B cell (primary cell): ENCODE measurements around the gene HIP1R. TPM values are rescaled to one million over a fixed set of nuclear protein-coding genes. Genes with fewer than 3 reads are reported as not detected.

Experiments
- ATAC-seq: fragments of 200-7000 bp; cut with Tn5 transposase; one replicate; pipeline ENCODE4 v1.10.0; 2021; ENCODE audit warnings: low read depth, mild to moderate bottlenecking, moderate number of reproducible peaks, moderate library complexity
- CTCF ChIA-PET: fragments of 350-600 bp; sonication (Branson Sonifier 250); formaldehyde crosslinking; loops from one replicate; lab custom pipeline; 2021; ENCODE audit warnings: antibody characterized with exemption, inconsistent platforms; lab: Charles Lee
- POLR2A ChIA-PET: fragments of 350-600 bp; sonication (Branson Sonifier 250); formaldehyde crosslinking; loops from one replicate; lab custom pipeline; 2021; ENCODE audit warnings: antibody characterized with exemption; lab: Charles Lee
- DNase-seq: peaks from one replicate; pipeline ENCODE4 v3.0.0; 2013
- H2AFZ ChIP-seq: 2 replicates; pipeline ENCODE4 v1.6.1; 2012; ENCODE audit warnings: mild to moderate bottlenecking, low read depth, low read length; ENCODE audit not compliant: insufficient read depth, poor library complexity, severe bottlenecking
- H3K27ac ChIP-seq, 2 donors: 1 replicate in 1 of 2; 2 replicates in 1 of 2; pipeline ENCODE4 v1.5.1; 2012 to 2013; ENCODE audit warnings: low read length in 2 of 2, mild to moderate bottlenecking in 2 of 2, moderate library complexity in 1 of 2
- H3K27me3 ChIP-seq, 4 experiments: fragments of 200-600 bp in 1 of 4; sonication (generic) in 1 of 4; replicated peaks in 1 of 4; 1 replicate in 2 of 4; 2 replicates in 2 of 4; pipeline versions ENCODE4 v1.6.1 to v1.7.0; 2013 to 2016; ENCODE audit warnings: low read length in 3 of 4, mild to moderate bottlenecking in 2 of 4, mixed read lengths in 1 of 4, moderate library complexity in 1 of 4; ENCODE audit not compliant: insufficient read depth in 4 of 4, control insufficient read depth in 3 of 4; ENCODE audit errors: control extremely low read depth in 1 of 4
- H3K36me3 ChIP-seq, 2 experiments: replicated peaks in 1 of 2; 1 replicate in 1 of 2; 2 replicates in 1 of 2; pipeline versions ENCODE4 v1.6.1 to v1.7.1; 2013; ENCODE audit warnings: low read length in 1 of 2; ENCODE audit not compliant: insufficient read depth in 2 of 2, control insufficient read depth in 1 of 2; ENCODE audit errors: control extremely low read depth in 1 of 2, extremely low read depth in 1 of 2
- H3K4me1 ChIP-seq, 2 donors: fragments of 200-600 bp in 1 of 2; sonication (generic) in 1 of 2; 1 replicate in 1 of 2; 2 replicates in 1 of 2; pipeline versions ENCODE4 v1.5.1 to v1.6.1; 2013 to 2017; ENCODE audit warnings: low read length in 2 of 2; ENCODE audit not compliant: control insufficient read depth in 2 of 2, insufficient read depth in 2 of 2
- H3K4me2 ChIP-seq: replicated peaks from 2 replicates; pipeline ENCODE3; 2012; ENCODE audit warnings: mild to moderate bottlenecking, low read depth, low read length; ENCODE audit not compliant: poor library complexity, severe bottlenecking
- H3K4me3 ChIP-seq, 5 experiments: fragments of 200-600 bp in 1 of 5; sonication (generic) in 1 of 5; 1 replicate in 3 of 5; 2 replicates in 2 of 5; pipeline versions ENCODE4 v1.5.1 to v1.7.0; 2011 to 2016; ENCODE audit warnings: low read length in 4 of 5, mild to moderate bottlenecking in 4 of 5, low read depth in 2 of 5, control low read depth in 1 of 5, moderate library complexity in 1 of 5; ENCODE audit not compliant: insufficient read depth in 1 of 5; ENCODE audit errors: control extremely low read depth in 1 of 5, extremely low read depth in 1 of 5
- H3K79me2 ChIP-seq: fragments of 200-600 bp; sonication (generic); one replicate; pipeline ENCODE4 v1.6.0; 2016; ENCODE audit warnings: low read length; ENCODE audit not compliant: control insufficient read depth, insufficient read depth
- H3K9ac ChIP-seq: fragments of 200-600 bp; sonication (generic); 2 replicates; pipeline ENCODE4 v1.6.1; 2017; ENCODE audit warnings: mild to moderate bottlenecking, low read length, moderate library complexity
- H3K9me3 ChIP-seq, 3 donors: one replicate each; pipeline versions ENCODE4 v1.6.1 to v1.7.1; 2013; ENCODE audit warnings: low read length in 2 of 3; ENCODE audit not compliant: control insufficient read depth in 2 of 3, insufficient read depth in 1 of 3; ENCODE audit errors: control extremely low read depth in 1 of 3
- H4K20me1 ChIP-seq: 2 replicates; pipeline ENCODE4 v1.6.0; 2012; ENCODE audit warnings: mild to moderate bottlenecking, low read length; ENCODE audit not compliant: insufficient read depth, control insufficient read depth, poor library complexity, severe bottlenecking
- H3K27ac Mint-ChIP-seq: one replicate; pipeline ENCODE4 v1.8.0; 2021; ENCODE audit warnings: mixed read lengths
- H3K27me3 Mint-ChIP-seq: one replicate; pipeline ENCODE4 v1.8.0; 2021; ENCODE audit warnings: mixed read lengths
- H3K4me1 Mint-ChIP-seq: one replicate; pipeline ENCODE4 v1.8.0; 2021; ENCODE audit warnings: mixed read lengths
- H3K4me3 Mint-ChIP-seq: one replicate; pipeline ENCODE4 v1.8.0; 2021; ENCODE audit warnings: mixed read lengths
- H3K9me3 Mint-ChIP-seq: one replicate; pipeline ENCODE4 v1.8.0; 2022; ENCODE audit warnings: mixed read lengths; ENCODE audit not compliant: insufficient read depth
- CTCF ChIP-seq: fragments of 200-600 bp; IDR thresholded peaks from one replicate; pipeline ENCODE4 v1.8.0; 2022; ENCODE audit warnings: antibody characterized with exemption, mild to moderate bottlenecking
- EZH2 ChIP-seq: IDR thresholded peaks from 2 replicates; pipeline ENCODE4 v1.6.1; 2012; ENCODE audit warnings: borderline replicate concordance, low read depth, mild to moderate bottlenecking, moderate library complexity, low read length; ENCODE audit not compliant: insufficient read depth, poor library complexity, severe bottlenecking
- WGBS: methylation state at CpG from one replicate; pipeline ENCODE4 v1.1.5; 2013; ENCODE audit warnings: missing lambda C conversion rate; ENCODE audit not compliant: insufficient coverage; 5-methylcytosine and 5-hydroxymethylcytosine counted together
- intact Hi-C: fragments of 100-400 bp; cut with micrococcal nuclease; formaldehyde crosslinking; loops from one replicate; pipeline ENCODE4 v1.10.0; 2022
- polyA plus RNA-seq: library from polyadenylated mRNA; depleted of rRNA; stranded (reverse); fragments of >200 nt; gene quantifications from 2 replicates; pipeline ENCODE4 v1.2.3, GENCODE V29; 2012
- total RNA-seq, 2 donors: library from RNA; stranded (reverse); fragments of 120-200 nt in 1 of 2; gene quantifications; 1 replicate in 1 of 2; 2 replicates in 1 of 2; pipeline versions ENCODE4 v1.2.3 to v1.2.4, GENCODE V29; 2013 to 2022

HIP1R gene
- total and polyA plus RNA-seq, 2 donors (not counting 1 experiment from before 2014, with no cell fraction given): 289 to 390 TPM

- Histone ChIP-seq H3K9me3 (peaks cover 0 to 4% (median 0%) of the 10 kb centered on the region in 3 donors), H3K27me3 (no peaks in the 10 kb centered on the region), H3K27ac (peak overlapping the region; percentile 90 to 99), H3K36me3 (no peaks in the 10 kb centered on the region), H4K20me1 (peaks cover 19% of the 10 kb centered on the region), H3K79me2 (peaks cover 77% of the 10 kb centered on the region), H3K9ac (peak overlapping the region; percentile 99), H3K4me1 (peaks cover 89 to 91% of the 10 kb centered on the region in 2 donors), H3K4me2 (peak overlapping the region; percentile 97), H2AFZ (no peak overlapping the region), H3K4me3 (peak overlapping the region; percentile 74 to 98 (median 97))
- WGBS: 37% methylated on average over 13 of the region's 15 CpGs
- Mint-ChIP-seq H3K9me3 (no peaks in the 10 kb centered on the region), H3K27ac (peak overlapping the region; percentile 94), H3K27me3 (no peaks in the 10 kb centered on the region), H3K4me1 (peaks cover 90% of the 10 kb centered on the region), H3K4me3 (peak overlapping the region; percentile 96)
- POLR2A ChIA-PET: interaction anchor here (0.8 to 1.0 kb wide), 2 partner anchors 12 to 23 kb away, joined by 3 to 6 read pairs; no protein-coding TSS in a partner anchor
- TF ChIP-seq CTCF: no peak
- TF ChIP-seq EZH2: no peak
- ATAC-seq: no peak
- CTCF ChIA-PET: interaction anchor here (0.7 to 9.8 kb wide), 8 partner anchors 10 to 825 kb away, joined by 4 to 101 read pairs (median 6); no protein-coding TSS in a partner anchor
- DNase-seq: peak; percentile 45
- intact Hi-C loops: loop anchor here (2.0 kb wide), 1 partner anchor 14 kb away; no protein-coding TSS in a partner anchor
Observed at GRCh38 chr12:122894193-122895121, 59.2 kb downstream of the HIP1R start.
